HG03521 (cell line): ENCODE data around the gene FAM131A.
A peak's percentile ranks its signal among the peaks of the same experiment; 100 is the strongest.

Experiments
- ATAC-seq: cut with Tn5 transposase; IDR thresholded peaks from one replicate; pipeline ENCODE4 v1.9.1; 2021; ENCODE audit warnings: mild to moderate bottlenecking, moderate library complexity; ENCODE audit not compliant: unreplicated experiment

FAM131A gene, protein sequence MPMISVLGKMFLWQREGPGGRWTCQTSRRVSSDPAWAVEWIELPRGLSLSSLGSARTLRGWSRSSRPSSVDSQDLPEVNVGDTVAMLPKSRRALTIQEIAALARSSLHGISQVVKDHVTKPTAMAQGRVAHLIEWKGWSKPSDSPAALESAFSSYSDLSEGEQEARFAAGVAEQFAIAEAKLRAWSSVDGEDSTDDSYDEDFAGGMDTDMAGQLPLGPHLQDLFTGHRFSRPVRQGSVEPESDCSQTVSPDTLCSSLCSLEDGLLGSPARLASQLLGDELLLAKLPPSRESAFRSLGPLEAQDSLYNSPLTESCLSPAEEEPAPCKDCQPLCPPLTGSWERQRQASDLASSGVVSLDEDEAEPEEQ

DNA sequence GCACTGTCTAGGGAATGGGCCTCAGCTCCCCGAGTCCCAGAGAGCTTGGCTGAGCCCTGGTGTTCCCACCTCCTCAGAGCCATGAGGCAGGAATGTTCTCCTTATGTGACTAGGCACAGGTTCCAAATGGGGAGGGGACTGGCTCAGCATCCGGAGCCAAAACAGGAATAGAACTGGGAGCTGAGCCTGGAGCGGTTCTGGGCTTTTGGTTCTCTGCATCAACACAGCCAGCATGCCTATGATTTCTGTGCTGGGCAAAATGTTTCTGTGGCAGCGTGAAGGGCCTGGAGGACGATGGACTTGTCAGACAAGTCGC is at the start of gene FAM131A:
FAM131A (plus strand) TSS at position 202 of the 316 bp plus-strand sequence; CDS start at position 233, 31 bp downstream.
- ATAC-seq = no peak

DNA sequence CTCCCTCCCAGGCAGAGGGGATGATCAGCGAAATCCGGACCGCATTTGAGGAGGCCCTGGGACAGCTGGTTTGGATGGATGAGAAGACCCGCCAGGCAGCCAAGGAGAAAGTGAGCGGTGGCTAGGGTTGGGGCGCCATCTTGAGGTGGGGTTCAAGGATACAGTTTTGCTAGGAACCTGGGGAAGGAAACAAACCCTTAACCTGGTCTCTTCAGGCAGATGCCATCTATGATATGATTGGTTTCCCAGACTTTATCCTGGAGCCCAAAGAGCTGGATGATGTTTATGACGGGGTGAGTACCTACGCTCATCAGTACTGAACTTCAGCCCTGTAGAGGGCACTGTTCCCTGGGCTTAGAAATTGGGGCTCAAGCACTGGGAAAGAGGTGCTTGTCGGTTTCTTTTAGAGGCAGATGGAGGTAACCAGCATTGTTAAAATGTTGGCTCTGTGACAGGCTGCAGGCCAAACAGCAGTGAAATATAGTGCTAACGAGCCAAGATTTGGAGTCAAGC is 47.9 kb upstream of the FAM131A start:
- no peak for ATAC-seq

DNA sequence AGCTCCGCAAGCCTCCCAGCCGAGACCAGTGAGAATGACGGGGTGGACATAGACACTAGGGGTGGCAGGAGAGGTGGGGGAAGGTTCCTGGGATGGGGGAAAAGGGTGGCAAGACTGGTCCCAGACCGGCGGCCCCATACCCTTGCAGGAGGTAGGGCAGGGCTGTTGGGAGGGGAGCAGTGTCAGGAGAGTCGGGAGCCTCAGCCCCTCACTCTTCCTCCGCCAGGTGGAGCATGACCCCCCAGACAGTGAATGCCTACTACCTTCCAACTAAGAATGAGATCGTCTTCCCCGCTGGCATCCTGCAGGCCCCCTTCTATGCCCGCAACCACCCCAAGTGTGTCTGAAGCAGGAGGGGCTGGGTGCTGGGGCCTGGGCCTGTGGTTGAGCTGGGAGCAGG is 47.1 kb upstream of the FAM131A start:
- ATAC-seq = no peak

GRCh38 chr3:184291044-184291737 is 46.2 kb upstream of the FAM131A start:
- ATAC-seq = no peak

DNA sequence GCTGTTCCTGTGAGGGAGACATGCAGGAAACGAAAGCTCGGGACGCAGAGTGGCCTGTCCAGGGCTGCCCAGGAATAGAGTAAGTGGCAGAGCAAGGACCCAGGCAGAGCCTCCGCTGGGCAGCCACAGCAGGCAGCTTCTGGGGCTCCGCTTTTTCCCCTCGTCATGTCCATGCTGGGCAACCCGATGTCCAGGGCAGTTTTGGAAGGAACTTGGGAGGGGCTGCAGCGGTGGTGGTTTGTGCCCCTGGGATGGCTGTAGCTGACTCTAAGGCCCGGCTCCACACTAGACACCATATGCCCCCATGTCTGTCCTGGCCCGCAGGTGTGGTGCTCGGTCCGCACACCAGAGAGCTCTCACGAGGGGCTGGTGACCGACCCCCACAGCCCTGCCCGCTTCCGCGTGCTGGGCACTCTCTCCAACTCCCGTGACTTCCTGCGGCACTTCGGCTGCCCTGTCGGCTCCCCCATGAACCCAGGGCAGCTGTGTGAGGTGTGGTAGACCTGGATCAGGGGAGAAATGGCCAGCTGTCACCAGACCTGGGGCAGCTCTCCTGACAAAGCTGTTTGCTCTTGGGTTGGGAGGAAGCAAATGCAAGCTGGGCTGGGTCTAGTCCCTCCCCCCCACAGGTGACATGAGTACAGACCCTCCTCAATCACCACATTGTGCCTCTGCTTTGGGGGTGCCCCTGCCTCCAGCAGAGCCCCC is 45.5 kb upstream of the FAM131A start:
- no peak for ATAC-seq

DNA sequence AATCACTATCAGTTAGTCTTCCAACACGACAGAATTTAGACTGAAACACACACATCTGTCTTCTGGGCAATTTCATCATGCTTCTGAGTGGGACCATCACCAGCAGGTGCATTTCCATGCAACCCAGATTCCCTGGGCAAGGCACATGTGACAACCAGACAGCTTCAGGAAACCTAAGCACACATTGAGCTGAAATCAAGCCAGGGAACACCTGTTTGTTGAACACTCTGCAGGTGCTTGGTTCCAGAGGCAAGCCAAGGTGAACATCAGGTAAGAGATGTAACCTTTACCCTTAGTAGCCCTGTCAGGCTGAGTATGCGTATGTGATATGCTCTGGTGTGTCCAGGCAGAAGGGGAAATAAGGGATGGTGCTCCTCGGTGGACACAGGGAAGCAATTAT is 41.6 kb upstream of the FAM131A start:
- no peak for ATAC-seq

GRCh38 chr3:184296616-184297015 is 40.8 kb upstream of the FAM131A start:
- no peak for ATAC-seq

- ATAC-seq = peak; percentile 94
Measured at GRCh38 chr3:184298759-184299487, 38.5 kb upstream of the FAM131A start, which contains the start of gene PSMD2. TSS of gene PSMD2 (plus strand) at chr3:184299241. CDS start at chr3:184299267, 26 bp downstream.

- no peak for ATAC-seq
Measured at GRCh38 chr3:184299488-184300377, 37.7 kb upstream of the FAM131A start.

DNA sequence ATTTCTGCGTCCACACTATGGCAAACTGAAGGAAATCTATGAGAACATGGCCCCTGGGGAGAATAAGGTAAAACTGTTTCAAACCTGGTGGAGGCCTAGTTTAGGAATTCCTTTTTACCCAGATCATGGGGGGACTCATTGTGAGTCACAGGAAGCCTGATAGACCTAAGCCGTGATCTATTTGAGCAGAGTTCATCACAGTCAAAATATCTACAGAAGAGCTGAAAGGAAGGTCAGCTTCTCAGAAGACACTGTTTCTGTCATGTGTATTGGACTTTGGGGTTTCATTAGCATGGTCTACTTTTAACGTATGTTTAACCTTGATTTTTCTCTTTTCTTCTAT is 37.1 kb upstream of the FAM131A start:
- no peak for ATAC-seq

DNA sequence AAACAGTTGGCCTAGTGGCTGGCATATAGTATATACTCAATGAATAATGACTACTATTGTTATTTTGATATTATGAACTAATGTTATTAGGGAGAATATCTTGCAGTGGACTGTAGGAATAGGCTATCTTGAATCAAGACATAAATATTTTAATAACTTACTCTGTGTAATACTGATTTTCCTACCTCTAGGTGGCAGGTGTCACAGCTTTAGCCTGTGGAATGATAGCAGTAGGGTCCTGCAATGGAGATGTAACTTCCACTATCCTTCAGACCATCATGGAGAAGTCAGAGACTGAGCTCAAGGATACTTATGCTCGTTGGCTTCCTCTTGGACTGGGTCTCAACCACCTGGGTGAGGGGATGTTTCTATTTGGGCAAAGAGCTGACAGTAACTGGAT is 31.8 kb upstream of the FAM131A start:
- ATAC-seq = no peak

GRCh38 chr3:184306341-184306972 is 30.9 kb upstream of the FAM131A start:
- no peak for ATAC-seq

DNA sequence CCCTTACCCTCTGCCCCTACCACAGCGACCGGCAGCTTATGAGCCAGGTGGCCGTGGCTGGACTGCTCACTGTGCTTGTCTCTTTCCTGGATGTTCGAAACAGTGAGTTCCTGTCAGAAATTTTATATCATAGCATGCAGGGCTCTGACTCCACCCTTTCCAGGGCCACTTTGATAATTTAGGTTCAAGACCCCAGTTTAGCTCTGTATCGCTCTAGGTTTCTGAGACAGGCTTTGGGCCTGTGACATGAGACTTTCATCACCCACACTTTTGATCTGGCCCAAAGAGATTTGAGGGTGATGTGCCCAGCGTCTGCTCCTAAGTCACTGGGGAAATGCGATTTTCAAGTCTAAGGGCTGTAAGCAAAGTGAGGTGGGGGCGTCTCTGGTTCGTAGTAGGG is 29.5 kb upstream of the FAM131A start:
- ATAC-seq = no peak

GRCh38 chr3:184308744-184309143 is 28.7 kb upstream of the FAM131A start:
- no peak for ATAC-seq

DNA sequence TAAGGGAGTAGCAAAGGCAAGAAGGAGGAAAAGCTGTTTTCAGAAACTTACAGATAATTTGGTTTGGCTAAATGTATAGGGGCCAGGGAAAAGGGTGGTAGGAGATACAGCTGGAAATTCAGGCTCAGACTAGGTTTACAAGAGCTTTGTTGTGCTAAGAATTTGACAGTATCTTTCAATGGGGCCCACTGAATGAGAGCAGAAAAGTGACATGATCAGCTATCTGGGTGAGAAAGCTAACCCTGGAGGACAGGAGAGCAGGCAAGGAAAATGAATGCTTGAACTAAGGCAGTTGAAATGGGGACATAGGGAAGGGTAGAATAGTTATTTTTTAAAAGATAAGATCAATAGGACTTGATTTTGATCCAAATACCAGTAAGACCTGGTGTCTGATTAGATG is 25.8 kb upstream of the FAM131A start:
- ATAC-seq = no peak

DNA sequence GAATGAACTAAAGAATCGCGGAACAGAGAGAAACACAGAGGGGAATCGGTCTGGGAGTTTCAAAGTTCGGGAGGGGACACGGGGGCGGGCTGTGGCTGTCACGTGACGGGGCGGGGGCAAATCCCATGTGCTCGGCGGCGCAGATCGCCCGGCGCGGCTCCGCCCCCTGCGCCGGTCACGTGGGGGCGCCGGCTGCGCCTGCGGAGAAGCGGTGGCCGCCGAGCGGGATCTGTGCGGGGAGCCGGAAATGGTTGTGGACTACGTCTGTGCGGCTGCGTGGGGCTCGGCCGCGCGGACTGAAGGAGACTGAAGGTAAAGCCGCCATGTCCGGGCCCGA is 23.1 kb upstream of the FAM131A start, which contains the start of gene EIF4G1:
EIF4G1 (plus strand) TSS at position 244 of the 337 bp plus-strand sequence. CDS start 1,191 bp downstream, outside the sequence.
- peak; percentile 81 for ATAC-seq

- ATAC-seq = peak; percentile 9
Measured at GRCh38 chr3:184314700-184315542, 22.5 kb upstream of the FAM131A start.

- ATAC-seq = no peak
Measured at GRCh38 chr3:184315543-184315867, 21.9 kb upstream of the FAM131A start.
